ENCODE data around the gene RAC3. TPM values are rescaled to one million over a fixed set of nuclear protein-coding genes. Genes with fewer than 3 reads are reported as not detected.
A peak's percentile ranks its signal among the peaks of the same experiment; 100 is the strongest.

The RAC3 gene
- total RNA-seq, 1 donor from 2014 or later: 31.6 TPM

DNA sequence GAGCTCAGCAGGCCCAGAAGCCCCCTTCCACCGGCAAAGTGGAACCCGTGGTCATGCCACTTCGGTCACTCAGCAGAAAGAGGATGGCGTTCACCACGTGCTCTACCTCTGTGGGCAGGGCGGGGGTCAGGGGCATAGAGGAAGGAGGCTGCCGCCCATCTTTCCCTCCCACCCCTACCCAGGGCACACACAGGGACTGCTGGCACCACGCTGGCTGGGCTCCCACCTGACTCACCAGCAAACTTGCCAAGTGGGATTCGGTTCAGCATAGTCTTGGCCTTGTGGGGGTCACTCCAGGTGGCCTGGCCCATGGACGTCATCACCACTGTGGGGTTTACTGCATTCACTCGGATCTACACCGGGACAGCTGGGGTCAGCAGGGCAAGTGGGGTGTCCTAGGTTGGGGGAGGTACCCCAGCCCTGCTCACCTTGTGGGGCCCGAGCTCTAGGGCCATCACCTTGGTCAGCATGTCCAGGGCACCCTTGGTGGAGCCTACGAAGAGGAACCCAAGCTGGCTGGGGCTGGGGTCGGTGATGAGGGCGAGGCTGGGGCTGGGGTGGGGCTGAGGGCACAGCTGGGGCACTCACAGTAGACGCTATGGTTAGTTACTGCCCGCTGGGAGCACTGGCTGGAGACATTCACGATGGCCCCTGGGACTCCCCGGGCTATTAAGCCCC, 4.6 kb downstream of the RAC3 start:
- peak overlapping the region; percentile 91 for H3K4me2 ChIP-seq
- H3K27me3 ChIP-seq: peaks cover 9% of the 10 kb centered on the region
- Mint-ChIP-seq H3K27me3 (ENCODE audit: insufficient read depth, low read depth) (peaks cover 22% of the 10 kb centered on the region), H3K4me3 (peak overlapping the region; percentile 69), H3K27ac (no peak overlapping the region), H3K36me3 (peaks cover 11% of the 10 kb centered on the region), H3K9me3 (peaks cover 4% of the 10 kb centered on the region), H3K4me1 (peaks cover 18% of the 10 kb centered on the region)
- no peak overlapping the region for H3K27ac ChIP-seq
- no peak for DNase-seq (ENCODE audit: low spot score)
- H3K36me3 ChIP-seq: no peaks in the 10 kb centered on the region
- H3K79me2 ChIP-seq (ENCODE audit: low read depth): peaks cover 4% of the 10 kb centered on the region
- TF ChIP-seq EZH2phosphoT487 (IDR thresholded peaks at IDR 0.05): no peak
- TF ChIP-seq, protein P1, sequence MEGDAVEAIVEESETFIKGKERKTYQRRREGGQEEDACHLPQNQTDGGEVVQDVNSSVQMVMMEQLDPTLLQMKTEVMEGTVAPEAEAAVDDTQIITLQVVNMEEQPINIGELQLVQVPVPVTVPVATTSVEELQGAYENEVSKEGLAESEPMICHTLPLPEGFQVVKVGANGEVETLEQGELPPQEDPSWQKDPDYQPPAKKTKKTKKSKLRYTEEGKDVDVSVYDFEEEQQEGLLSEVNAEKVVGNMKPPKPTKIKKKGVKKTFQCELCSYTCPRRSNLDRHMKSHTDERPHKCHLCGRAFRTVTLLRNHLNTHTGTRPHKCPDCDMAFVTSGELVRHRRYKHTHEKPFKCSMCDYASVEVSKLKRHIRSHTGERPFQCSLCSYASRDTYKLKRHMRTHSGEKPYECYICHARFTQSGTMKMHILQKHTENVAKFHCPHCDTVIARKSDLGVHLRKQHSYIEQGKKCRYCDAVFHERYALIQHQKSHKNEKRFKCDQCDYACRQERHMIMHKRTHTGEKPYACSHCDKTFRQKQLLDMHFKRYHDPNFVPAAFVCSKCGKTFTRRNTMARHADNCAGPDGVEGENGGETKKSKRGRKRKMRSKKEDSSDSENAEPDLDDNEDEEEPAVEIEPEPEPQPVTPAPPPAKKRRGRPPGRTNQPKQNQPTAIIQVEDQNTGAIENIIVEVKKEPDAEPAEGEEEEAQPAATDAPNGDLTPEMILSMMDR (IDR thresholded peaks at IDR 0.05): no peak
- TF ChIP-seq EZH2 (IDR thresholded peaks at IDR 0.05): no peak
- H3K4me3 ChIP-seq: peak overlapping the region; percentile 66
- H3K9ac ChIP-seq: no peak overlapping the region
- peaks cover 28% of the 10 kb centered on the region for H4K20me1 ChIP-seq (ENCODE audit: low read depth)
- H2AFZ ChIP-seq (replicated peaks): no peak overlapping the region
- H3F3A ChIP-seq (ENCODE audit: low read depth): peaks cover 28% of the 10 kb centered on the region
- H3K9me3 ChIP-seq (ENCODE audit: low read depth): no peaks in the 10 kb centered on the region
- H3K4me1 ChIP-seq: peaks cover 15% of the 10 kb centered on the region

DNA sequence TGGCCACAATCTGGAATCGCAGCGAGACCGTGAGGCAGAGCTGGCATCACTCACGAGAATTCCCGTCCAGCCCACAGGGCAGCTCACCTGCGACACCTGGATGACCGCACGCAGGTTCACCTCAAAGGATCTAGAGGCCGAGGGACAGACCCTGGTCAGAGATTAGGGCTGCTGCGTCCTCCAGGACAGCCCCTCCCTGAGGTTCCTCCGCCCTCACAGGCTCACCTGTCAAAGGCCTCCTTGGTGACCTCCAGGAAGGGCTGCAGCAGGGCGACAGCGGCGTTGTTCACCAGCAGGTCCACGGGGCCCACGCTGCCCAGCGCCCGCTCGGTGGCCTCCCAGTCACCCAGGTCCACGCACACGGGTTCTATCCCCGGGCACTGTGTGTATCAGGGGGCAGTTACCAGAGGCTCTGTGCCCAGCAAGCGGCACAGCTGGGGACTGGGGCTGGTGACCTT, 5.2 kb downstream of the RAC3 start:
- peaks cover 23% of the 10 kb centered on the region for H3K4me1 Mint-ChIP-seq
- peaks cover 15% of the 10 kb centered on the region for H3K4me1 ChIP-seq
- peak overlapping the region; percentile 91 for H3K4me2 ChIP-seq
- peaks cover 4% of the 10 kb centered on the region for H3K79me2 ChIP-seq (ENCODE audit: low read depth)
- peaks cover 28% of the 10 kb centered on the region for H4K20me1 ChIP-seq (ENCODE audit: low read depth)
- H3K36me3 ChIP-seq: no peaks in the 10 kb centered on the region
- H3F3A ChIP-seq (ENCODE audit: low read depth): peaks cover 27% of the 10 kb centered on the region
- H3K27ac ChIP-seq: no peak overlapping the region
- H3K27me3 Mint-ChIP-seq (ENCODE audit: insufficient read depth, low read depth): peaks cover 23% of the 10 kb centered on the region
- peaks cover 9% of the 10 kb centered on the region for H3K27me3 ChIP-seq
- H3K9me3 ChIP-seq (ENCODE audit: low read depth): no peaks in the 10 kb centered on the region
- H3K27ac Mint-ChIP-seq: no peak overlapping the region
- H2AFZ ChIP-seq (replicated peaks): peak overlapping the region; percentile 78
- peaks cover 9% of the 10 kb centered on the region for H3K9me3 Mint-ChIP-seq
- peaks cover 11% of the 10 kb centered on the region for H3K36me3 Mint-ChIP-seq
- H3K4me3 Mint-ChIP-seq: peak overlapping the region; percentile 69
- peak overlapping the region; percentile 66 for H3K4me3 ChIP-seq
- TF ChIP-seq EZH2phosphoT487 (IDR thresholded peaks at IDR 0.05) (no peak), EZH2 (IDR thresholded peaks at IDR 0.05) (no peak)
- TF ChIP-seq, protein P1 (IDR thresholded peaks at IDR 0.05): no peak
- H3K9ac ChIP-seq: no peak overlapping the region
- DNase-seq (ENCODE audit: low spot score): no peak

GRCh38 chr17:82037092-82037888, 5.8 kb downstream of the RAC3 start, which contains the start of gene DCXR:
DCXR (minus strand) TSS chr17:82037697; CDS start chr17:82037682, 15 bp downstream.
- Histone ChIP-seq H3K27ac (peak within 1 kb of the TSS; percentile 86), H3K4me1 (peaks cover 11% of the 10 kb centered on the region), H3K27me3 (peaks cover 8% of the 10 kb centered on the region), H3K9ac (peak within 1 kb of the TSS; percentile 42), H3F3A (ENCODE audit: low read depth) (peaks cover 27% of the 10 kb centered on the region), H3K79me2 (ENCODE audit: low read depth) (peaks cover 4% of the 10 kb centered on the region), H3K36me3 (no peaks in the 10 kb centered on the region), H3K9me3 (ENCODE audit: low read depth) (no peaks in the 10 kb centered on the region), H4K20me1 (ENCODE audit: low read depth) (peaks cover 27% of the 10 kb centered on the region), H2AFZ (replicated peaks) (peak within 1 kb of the TSS; percentile 78), H3K4me2 (peak within 1 kb of the TSS; percentile 91), H3K4me3 (peak within 1 kb of the TSS; percentile 66)
- peak; percentile 99 for DNase-seq (ENCODE audit: low spot score)
- TF ChIP-seq EZH2 (IDR thresholded peaks at IDR 0.05) (no peak), EZH2phosphoT487 (IDR thresholded peaks at IDR 0.05) (no peak)
- TF ChIP-seq, protein P1 (IDR thresholded peaks at IDR 0.05): peak; percentile 80
- peaks cover 9% of the 10 kb centered on the region for H3K9me3 Mint-ChIP-seq
- peaks cover 11% of the 10 kb centered on the region for H3K36me3 Mint-ChIP-seq
- H3K4me1 Mint-ChIP-seq: peaks cover 25% of the 10 kb centered on the region
- peaks cover 23% of the 10 kb centered on the region for H3K27me3 Mint-ChIP-seq (ENCODE audit: insufficient read depth, low read depth)
- H3K4me3 Mint-ChIP-seq: peak within 1 kb of the TSS; percentile 87
- H3K27ac Mint-ChIP-seq: peak within 1 kb of the TSS; percentile 62
